Esophagus mucosa (tissue), 1 donor: ENCODE results near the gene ARHGAP36. TPM values are rescaled to one million over a fixed set of nuclear protein-coding genes. Genes with fewer than 3 reads are reported as not detected.

Experiments used
- ATAC-seq: fragments of 200-7000 bp; cut with Tn5 transposase; one replicate; pipeline ENCODE4 v1.9.1; 2020
- total RNA-seq: library from RNA; stranded (reverse); gene quantifications from one replicate; pipeline ENCODE4 v1.2.4, GENCODE V29; 2023
- donor health status: DM: yes; HTN: yes; CAD: no.

ARHGAP36 gene, protein sequence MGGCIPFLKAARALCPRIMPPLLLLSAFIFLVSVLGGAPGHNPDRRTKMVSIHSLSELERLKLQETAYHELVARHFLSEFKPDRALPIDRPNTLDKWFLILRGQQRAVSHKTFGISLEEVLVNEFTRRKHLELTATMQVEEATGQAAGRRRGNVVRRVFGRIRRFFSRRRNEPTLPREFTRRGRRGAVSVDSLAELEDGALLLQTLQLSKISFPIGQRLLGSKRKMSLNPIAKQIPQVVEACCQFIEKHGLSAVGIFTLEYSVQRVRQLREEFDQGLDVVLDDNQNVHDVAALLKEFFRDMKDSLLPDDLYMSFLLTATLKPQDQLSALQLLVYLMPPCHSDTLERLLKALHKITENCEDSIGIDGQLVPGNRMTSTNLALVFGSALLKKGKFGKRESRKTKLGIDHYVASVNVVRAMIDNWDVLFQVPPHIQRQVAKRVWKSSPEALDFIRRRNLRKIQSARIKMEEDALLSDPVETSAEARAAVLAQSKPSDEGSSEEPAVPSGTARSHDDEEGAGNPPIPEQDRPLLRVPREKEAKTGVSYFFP
- total RNA-seq = not detected

DNA sequence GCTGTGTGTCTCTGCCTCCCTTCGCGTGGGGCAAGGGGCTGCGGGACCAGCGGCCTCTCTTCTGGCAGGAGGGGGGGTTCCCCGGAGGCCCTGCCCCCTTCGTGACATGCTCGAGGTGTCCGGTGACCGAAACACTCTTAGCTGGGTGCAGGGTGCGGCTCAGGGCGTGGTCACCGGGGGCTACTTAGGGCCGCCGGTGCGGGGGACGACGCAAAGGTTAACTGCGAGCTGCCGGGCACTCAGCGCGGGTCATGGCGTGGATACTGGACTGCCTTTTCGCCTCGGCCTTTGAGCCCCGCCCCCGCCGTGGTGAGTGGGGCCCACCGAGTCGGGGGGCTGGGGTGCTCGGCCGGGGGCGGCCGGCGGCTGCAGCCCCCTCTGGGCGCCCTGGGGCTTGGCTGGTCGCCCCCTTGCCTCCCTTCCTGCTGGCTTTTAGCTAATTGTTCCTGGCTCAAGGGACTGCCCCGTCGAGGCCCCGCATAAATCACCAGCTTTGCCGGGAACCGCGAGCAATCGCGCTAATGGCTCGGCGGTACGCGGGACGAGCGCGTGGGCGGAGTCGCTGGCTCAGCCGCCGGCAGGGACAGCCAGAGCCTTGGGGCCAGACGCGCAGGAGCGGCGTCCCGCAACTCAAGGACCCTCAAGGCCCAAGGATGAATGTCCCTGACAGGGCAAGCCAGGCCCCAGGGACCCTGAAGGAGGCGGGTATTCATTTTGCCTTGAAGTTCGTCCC, at the start of gene ARHGAP36:
Gene ARHGAP36 (plus strand): TSS at position 211 of the 733 bp plus-strand sequence. CDS start 23,320 bp downstream, outside the sequence.
- no peak for ATAC-seq

DNA sequence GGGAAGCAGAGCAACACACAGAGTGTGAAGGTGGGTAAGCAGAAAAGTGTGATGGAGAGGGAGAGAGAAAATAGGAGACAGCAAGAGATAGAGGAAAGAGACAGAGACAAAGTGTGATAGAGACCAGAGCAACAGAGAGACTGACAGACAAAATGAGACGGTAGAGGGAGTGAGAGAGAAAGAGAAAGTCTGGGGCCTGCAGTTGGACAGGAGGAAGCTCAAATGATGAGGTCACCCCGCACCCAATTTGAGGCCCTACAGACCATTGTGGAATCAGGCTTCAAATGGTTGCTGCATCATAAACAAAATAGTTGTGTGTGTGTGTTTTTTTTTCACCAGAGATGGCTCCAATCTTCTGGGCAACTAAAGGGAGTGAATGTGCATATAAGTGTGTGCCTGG, 48.0 kb upstream of the ARHGAP36 start:
- no peak for ATAC-seq

DNA sequence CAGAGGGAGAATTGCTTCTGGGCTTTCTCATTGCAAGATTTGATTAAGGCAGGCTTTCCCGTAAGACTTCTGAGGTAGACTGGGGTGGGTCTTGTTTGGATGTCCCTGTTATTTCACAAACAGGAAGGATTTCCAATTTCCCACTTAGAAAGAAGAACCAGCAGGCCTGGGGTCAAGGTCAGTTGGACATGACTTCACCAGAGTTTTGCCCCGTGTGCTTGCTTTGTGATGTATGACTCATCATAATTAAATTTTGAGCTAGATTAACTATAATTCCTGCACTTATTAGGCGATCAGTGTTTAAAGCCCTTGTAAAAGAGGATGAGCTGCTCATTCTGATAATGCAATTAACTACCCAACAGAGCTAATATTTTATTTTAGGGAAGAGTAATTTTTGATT, 32.8 kb upstream of the ARHGAP36 start:
- no peak for ATAC-seq

DNA sequence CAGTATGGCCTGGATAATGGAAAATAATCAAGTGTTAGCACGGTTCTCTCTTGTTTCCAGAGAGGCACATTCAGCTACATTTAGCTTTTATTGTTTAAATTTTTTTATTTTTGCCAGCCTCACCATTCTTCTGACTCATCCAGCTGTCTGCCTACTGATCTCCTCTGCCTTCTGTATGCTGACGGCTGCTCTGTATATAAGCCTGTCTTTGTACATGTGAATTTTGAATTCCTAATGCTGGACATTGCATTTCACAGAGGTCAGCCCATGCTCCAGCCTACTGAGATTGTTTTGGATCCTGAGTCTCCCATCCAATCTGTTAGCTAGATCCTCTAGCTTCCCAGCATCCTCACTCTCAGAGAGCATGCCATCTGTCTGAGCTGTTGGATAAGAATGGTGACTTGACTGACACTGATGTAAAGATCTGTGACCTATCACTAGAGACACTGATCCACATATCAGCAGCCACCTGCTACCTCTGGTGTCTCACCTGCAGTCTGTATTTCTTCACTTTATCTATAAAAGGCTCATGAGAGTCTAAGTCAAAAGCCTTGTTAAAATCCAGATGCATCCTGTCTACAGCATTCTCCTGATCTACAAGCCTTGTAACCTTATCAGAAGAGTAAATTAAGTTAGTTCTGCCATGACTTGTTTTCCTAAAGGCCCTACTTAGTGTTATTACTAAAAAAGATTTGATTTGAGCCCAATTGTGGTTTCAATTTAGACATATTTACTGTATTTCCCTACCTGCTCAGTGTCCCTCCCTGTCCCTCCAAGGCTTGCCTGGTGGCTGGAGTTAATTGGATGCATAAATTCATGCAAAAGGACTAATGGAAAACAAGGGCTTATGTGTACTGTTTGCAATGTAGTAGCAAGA, 25.6 kb upstream of the ARHGAP36 start:
- ATAC-seq = no peak

DNA sequence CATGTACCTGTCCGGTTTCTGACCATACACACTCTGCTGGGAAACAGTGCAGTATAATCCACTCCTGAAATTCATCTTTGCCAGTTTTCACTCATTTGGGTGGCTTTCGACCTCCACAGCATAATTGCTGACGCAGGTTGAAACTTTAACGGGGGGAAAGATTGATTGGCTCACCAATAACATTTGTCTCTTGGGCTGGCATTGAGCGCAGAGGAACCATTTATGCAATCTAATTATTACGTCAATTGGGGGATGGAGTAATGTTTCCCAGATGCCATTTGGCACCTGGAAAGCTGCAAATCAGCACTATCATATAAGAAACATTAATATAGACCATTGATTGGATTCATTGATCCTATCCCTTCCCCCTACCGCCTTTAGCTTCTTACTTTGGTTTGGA, 24.1 kb upstream of the ARHGAP36 start:
- no peak for ATAC-seq

DNA sequence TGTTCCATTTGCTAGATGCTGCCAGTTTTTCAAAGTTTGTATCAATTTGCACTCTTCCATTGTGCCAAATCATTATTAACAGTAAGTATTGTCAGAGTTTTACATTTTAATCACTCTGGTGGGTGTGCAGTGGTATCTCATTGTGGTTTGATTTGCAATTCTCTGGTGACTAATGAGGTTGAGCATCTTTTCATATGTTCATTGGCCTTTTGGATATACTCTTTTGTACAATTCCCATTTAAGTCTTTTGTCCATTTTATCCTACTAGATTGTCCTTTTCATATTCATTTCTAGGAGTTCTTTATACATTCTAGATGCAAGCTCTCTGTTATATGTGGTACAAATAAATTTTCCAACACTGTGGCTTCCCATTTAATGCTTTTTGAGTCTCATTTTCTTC, 17.4 kb upstream of the ARHGAP36 start:
- ATAC-seq = no peak

DNA sequence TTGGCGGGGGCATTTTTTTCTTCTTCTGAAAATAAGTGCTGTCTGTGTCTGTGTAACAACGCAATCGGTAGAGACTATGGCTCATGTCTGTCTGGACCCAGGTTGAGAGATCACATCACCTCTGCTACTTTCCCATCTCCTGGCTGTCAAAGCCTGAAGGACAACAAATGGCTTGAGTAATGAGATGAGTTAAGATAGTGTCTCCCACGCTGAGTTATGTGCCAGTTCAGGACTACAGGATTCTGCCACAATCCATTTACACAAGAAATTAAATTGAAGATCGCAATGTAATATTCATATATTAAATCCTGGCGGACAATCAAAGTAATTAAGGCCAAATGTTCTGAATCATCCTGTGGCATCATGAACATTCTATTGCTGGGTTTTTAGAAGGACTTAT, 16.5 kb upstream of the ARHGAP36 start:
- ATAC-seq = no peak

DNA sequence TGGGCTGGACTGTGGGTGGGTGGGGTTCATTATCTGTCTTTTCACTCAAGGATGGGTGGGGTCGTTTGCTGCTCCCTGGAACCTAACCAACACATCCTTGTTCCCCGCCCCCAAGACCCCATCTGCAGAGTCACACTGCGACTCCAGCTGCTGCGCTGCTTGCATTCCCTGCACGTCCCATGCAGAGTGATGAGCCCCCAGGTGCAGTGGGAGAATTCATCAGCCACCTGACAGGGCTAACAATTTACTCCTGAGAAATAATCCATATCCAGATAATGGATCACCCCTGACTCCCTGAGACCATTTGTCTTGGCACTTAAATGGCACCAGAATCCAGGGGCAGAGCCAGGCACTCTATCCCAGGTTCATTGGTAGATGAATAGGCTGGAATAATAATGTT, 12.4 kb upstream of the ARHGAP36 start:
- no peak for ATAC-seq

DNA sequence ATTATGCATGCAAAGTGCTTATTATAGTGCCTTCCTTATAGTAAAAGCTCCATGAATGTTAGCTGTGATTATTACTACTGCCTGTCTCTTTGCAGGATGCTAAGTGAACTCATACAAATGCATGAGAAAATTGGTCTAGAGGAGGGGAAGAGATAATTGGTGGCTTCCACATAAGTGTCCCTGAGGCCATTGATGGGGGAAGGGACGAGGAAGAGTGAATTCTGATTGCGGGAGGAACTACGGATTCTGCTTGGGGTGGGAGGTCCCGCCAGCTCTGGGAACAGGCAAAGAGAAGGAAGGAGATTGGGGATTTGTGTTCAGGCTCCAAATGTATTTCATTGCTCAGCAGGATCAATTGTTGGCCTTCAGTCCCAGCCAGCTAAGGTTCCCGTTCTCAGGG, 11.6 kb upstream of the ARHGAP36 start:
- ATAC-seq = no peak

DNA sequence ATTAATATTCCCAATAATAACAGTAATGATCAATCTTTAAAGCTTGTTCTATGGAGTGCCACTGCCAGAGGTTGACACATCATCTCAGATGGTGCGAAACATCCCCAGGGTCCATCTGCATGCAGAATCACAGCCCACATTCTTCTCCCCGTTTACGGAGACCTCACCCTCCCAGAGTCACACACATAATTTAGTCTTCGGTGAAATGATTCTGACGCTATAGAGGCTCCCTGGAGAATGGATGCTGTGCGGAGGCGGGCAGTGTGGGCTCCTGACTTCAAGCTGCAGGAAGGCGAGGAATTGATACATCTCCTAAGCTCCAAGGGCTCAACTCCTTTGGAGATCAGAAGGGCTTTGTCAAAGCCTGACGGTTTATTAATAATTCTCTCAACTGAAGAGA, 11.0 kb upstream of the ARHGAP36 start:
- ATAC-seq = no peak

DNA sequence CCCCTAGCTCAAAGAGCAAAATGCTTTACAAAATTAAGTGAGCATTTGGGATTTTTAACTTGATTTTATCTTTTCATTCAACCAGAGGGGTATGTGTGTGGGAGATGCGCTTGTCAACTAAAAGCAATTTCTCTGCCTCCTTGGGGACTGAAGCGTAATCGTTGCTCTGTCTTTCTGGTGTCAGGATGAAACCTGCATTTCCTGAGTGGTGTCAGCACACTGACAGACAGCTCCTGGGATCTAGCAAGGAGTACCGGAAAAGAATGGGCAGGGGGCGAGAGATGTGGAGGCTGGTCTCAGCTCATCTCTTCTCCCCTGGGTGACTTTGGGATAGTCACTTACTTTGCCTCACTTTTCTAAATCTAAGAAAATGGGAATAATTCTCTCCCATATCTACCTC, 5.1 kb upstream of the ARHGAP36 start:
- no peak for ATAC-seq

DNA sequence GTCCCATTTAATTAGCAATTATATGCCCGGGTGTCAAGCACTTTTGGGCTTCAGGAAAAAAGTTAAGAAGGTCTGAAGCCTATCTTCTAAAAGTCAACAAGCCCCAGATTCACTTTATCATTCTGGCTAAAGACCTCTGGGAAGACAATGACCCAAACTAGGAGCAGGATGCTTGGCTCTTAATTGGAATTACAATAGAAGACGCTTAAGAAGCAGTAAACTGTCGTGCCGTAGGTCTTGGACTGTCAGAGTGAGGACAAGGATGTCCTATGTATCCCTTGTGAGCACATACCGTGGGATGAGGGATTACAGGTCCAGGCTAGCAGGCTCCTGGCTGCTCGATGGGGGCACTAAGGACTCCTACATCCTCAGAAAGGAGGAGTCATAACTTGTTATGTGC, 3.2 kb upstream of the ARHGAP36 start:
- no peak for ATAC-seq

DNA sequence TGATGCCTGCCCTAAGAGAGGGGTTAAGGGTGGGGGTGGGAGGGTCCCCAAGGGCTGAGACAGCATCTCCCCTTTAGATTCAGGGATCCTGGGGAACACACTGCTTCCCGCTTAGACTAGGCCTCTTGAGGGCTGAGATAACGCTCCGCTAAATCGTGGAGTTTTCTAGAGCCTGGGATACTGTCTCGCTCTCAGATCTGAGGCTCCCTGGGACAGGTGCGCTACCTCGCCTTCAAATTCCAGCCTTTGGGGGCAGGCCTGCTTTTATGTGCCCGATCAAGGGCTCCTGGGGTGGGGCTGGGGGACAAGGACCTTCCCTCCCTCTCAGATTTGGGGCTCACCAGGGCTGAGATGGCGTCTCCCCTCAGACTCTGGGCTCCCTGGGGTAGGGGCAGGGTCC, 440 bp upstream of the ARHGAP36 start:
- ATAC-seq = no peak

DNA sequence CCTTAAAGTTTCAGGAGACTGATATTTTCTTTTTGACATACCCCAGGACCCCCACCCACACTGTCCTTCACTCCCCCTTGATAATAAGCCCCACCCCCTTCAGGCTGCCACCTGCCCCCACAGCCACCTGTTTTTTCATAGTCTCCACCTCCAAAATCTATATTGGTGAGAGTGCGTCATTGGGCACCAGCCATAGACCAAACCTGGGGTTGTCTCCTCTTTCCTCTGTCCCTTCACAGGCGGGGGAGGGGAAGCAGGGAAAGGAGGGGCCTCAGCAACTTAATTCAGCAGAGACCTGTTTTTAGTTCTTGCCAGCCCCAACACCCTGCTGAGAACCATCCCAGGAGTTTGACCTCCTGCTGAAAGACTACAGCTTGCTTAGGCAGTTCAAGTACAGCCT, 1.1 kb downstream of the ARHGAP36 start:
- ATAC-seq = no peak

DNA sequence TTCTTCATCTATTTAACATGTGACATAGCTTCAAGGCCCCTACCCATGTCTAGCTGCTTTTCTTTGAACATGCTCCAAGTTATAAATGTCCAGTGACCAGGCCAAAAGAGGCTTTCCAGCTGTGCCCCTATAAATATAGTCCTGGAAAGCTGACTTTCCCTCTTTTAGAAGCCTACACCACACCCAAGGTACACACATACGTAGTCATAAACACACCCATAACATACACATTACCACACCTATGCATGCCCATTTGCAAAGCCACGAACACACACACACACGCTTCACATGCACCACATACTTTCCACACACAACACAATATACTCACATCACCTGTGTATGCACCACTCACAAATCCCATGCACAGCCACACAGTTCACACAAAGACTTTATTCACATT, 2.0 kb downstream of the ARHGAP36 start:
- no peak for ATAC-seq

DNA sequence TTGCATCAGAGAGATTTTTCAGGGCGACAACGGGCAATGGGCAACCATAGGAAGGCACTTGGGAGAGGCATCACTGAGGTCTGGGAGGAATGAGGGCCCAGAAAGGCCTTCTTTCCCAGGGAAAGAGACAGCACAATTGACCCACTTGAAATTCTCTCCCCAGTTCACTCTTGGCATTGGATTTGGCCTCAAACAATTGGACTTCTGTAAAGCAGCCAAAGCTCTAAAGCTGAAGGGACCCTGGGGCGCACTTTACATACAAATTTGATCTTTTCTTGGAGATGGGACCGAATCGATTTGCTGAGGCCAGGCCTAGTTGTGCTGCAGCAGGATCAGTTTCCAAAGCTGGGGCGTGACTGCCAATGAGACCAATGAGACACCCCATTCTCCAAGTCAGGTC, 3.2 kb downstream of the ARHGAP36 start:
- ATAC-seq = no peak

DNA sequence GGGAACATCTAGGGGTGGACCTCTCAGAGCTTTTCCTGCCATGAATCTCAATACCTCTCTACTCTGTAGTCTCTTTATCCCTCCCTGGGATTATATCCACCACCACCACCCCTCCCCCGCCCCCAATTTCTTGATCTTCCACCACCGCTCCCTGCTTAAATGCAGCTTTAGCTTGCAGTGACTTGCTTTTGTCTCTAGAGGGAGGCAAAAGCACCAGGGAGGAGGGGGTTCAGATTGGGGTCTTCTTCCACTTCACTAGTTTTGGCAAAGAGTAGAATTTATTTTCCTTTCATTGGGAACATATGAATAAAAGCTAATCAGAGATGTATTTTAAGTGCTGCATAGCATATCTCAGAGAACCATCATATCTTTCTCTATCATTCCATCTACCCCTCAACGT, 5.5 kb downstream of the ARHGAP36 start:
- no peak for ATAC-seq

DNA sequence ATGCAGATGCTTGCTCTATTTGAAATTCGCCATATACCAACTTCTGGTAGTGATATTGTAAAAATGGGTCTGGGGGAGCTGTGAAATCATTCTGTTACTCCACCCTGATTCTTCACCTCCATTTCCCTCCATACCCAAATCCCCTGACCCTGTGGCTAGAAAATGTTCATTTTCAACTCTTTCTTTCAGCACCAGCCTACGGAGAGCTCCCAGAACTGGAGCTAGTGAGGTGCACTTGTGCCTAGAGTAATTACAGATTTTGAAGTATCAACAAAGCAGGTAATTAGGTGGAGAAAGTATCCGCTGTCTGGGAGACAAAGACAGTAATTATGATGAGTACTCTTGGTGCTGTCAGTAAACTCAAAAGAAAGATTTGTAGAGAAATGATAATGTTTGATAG, 8.1 kb downstream of the ARHGAP36 start:
- no peak for ATAC-seq

DNA sequence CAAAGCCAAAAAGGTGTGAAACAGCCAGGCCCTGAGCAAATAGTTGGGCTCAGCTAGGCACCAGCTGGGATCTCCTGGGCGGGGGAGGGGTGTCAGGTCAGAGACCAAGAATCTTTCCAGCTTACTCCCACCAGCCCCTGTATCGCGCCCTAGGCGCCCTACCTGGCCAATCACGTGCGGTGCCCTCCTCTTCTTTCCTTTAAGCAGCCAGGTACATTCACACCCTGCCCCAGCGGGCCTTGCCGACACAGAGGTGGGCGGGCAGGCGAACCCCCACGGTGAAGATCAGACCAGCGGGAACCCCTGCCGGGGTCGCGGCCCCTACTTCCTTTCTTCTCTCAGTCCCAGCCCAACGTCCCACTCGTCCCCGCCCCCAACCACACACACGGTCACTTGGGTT, 9.1 kb downstream of the ARHGAP36 start:
- no peak for ATAC-seq

DNA sequence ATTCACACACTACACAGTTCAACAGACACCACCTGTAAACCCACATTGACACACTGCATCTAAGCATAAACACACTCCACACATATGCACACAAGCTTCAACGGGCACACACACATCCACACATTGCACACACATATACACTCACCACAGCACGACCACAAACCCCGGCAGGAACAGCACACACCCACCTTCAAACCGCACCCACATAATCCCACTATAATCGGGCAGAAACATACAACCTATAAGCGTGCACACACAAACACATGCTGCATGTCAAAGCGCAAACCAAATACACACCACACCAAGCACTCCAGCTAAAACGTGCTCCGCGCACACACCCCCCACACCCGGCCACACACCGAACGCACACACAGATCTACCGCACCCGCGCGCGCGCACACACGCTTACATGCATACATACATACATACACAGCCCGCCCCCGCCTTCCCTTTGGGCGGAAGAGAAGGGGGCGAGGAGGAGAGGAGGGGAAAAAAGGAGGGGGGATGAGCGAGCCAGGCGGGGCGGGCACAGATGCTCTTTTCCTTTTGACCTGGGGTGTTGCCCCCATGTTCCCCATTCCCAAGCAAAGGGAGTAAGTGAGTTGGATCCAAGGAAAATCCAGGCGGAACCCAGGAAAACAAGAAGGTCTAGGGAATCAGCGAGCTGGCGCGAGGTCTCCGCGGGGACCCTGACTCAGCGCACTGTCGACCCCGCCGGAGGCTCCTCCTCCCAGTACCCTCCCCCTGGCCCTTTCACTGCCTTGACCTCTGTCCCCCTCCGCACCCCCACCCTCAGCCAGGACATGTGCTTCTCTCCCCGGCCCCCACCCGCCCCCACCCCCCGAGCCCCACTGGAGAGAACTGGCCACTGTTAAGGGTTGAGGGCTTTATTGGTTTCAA, 9.9 kb downstream of the ARHGAP36 start:
- ATAC-seq = no peak

DNA sequence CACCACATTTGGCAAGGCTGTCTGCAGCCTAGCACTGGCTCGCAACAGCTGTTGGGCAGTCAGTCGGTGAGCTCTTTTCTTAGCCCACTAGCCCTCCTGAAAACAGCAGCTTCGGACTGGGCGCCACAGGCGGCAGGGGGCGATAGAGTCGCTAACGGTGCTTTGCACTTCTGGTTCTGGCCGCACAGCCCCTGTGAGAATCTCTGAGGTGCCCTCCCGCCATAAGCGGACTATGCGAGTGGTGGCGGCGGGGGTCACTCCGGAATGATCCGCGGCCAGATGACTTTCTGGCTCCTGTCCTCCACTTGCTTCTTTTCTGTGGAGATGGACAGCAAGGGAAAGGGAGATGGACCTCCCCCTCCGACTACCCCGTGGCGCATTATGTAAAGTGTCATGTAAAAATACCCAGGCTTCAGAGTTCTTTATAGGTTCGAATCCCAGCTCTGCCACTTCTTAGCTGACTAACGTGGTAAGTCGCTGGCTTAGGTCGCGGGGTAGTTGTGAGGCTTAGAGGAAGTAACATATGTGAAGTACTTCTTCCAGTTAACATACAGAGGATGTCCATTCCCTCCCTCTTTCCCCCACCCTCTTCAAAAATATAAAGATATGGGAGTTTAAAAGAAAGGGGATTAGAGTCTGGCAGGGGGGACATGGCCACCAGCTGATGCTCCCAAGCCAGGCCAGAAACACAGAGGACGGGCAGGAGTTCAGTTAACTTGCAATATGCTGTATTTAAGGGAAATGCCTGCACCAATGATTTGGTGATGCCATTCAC, 11.0 kb downstream of the ARHGAP36 start:
- no peak for ATAC-seq
